Upper lobe of left lung (tissue), 6 donors: Measurements from ENCODE around the gene LIPC. TPM values are rescaled to one million over a fixed set of nuclear protein-coding genes. Genes with fewer than 3 reads are reported as not detected.

ENCODE experiments used
- ATAC-seq, 2 donors: fragments of 200-7000 bp; cut with Tn5 transposase; one replicate each; pipeline ENCODE4 v1.9.1; 2022; ENCODE audit warnings: mild to moderate bottlenecking in 2 of 2, moderate library complexity in 2 of 2; ENCODE audit not compliant: low FRiP score in 2 of 2
- DNase-seq, 2 donors: peaks; one replicate each; pipeline ENCODE4 v3.0.0-alpha.2; 2019 to 2020
- H3K27ac ChIP-seq, 4 donors: fragments of 200-600 bp; sonication (generic); one replicate each; pipeline ENCODE4 v1.5.1; 2016 to 2019
- H3K27me3 ChIP-seq, 4 donors: fragments of 200-600 bp; sonication (generic); one replicate each; pipeline ENCODE4 v1.5.1; 2017 to 2019
- H3K36me3 ChIP-seq, 4 donors: fragments of 200-600 bp; sonication (generic); one replicate each; pipeline ENCODE4 v1.5.1; 2016 to 2019
- H3K4me1 ChIP-seq, 4 donors: fragments of 200-600 bp; sonication (generic); one replicate each; pipeline ENCODE4 v1.5.1; 2018 to 2019
- H3K4me3 ChIP-seq, 4 donors: fragments of 200-600 bp; sonication (generic); one replicate each; pipeline ENCODE4 v1.5.1; 2017 to 2019; ENCODE audit warnings: mild to moderate bottlenecking in 2 of 4, moderate library complexity in 1 of 4
- H3K9me3 ChIP-seq, 4 donors: fragments of 200-600 bp; sonication (generic); one replicate each; pipeline ENCODE4 v1.5.1; 2018 to 2019
- EP300 ChIP-seq, 4 donors: sonication (generic); formaldehyde crosslinking; IDR thresholded peaks; one replicate each; pipeline ENCODE4 v1.5.1; 2017; ENCODE audit warnings: antibody characterized with exemption in 4 of 4, control low read depth in 2 of 4
- POLR2A ChIP-seq, 4 donors: fragments of 450-650 bp; IDR thresholded peaks; one replicate each; pipeline ENCODE4 v1.5.1; 2016 to 2017; ENCODE audit warnings: antibody characterized with exemption in 4 of 4, mild to moderate bottlenecking in 2 of 4
- POLR2AphosphoS5 ChIP-seq, 2 donors: sonication (generic); formaldehyde crosslinking; IDR thresholded peaks; one replicate each; pipeline ENCODE4 v1.5.1; 2017; ENCODE audit warnings: antibody characterized with exemption in 2 of 2
- WGBS, 2 donors: methylation state at CpG; one replicate each; pipeline ENCODE4 v1.1.5; 2017 to 2018; 5-methylcytosine and 5-hydroxymethylcytosine counted together
- total RNA-seq, 6 donors: library from RNA; depleted of rRNA in 4 of 6; stranded (reverse); fragments of >200 nt in 4 of 6; gene quantifications; one replicate each; pipeline versions ENCODE4 v1.1.0 to v1.2.1, GENCODE V29; 2016 to 2021
- TF ChIP-seq, protein P1 (sequence below), 6 experiments: fragments of 450-650 bp in 4 of 6; fragments of 200-600 bp in 2 of 6; sonication (generic) in 2 of 6; IDR thresholded peaks; one replicate each; pipeline ENCODE4 v1.5.1; 2016 to 2019; ENCODE audit warnings: antibody characterized with exemption in 6 of 6
- donor health status: DM: no; HTN: no; CAD: no; lungs with moderate emphysema.
- donor health status: DM: no; HTN: yes; CAD: no; lungs with severe emphysema.

The LIPC gene
- total RNA-seq, 6 donors from 2014 or later = 0.40 to 0.89 (median 0.75) TPM; not detected in 2

DNA sequence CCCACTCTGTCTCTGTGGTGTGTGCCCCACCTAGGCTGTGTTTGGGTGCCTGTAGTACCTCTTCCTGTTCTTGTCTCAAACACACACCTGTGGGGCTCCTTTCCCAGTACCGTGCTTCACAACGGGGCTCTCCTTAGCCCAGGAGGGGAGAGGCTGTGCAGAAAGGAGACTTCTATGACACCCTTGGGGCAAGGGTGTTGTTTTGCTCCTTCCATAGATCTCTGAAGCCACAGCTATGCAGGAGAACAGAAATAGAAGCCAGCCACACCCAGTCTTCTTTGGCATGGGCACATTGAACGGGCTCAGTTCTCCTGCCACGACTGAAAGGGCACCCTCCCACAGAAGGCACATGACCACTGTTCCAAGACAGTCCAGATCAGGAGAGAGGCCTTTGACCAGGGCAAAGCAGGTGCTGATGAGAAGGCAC lies 74.3 kb downstream of the LIPC start:
- no peak for DNase-seq
- Histone ChIP-seq H3K4me3 (no peak overlapping the region), H3K4me1 (peaks cover 0 to 10% (median 2%) of the 10 kb centered on the region in 4 donors), H3K9me3 (no peaks in the 10 kb centered on the region), H3K36me3 (no peaks in the 10 kb centered on the region), H3K27me3 (no peaks in the 10 kb centered on the region), H3K27ac (peak overlapping the region in 2 of 4 donors; percentile 51 to 81)
- 44 to 61% methylated on average over 3 to 4 of the region's 4 CpGs for WGBS, 2 donors
- no peak for TF ChIP-seq POLR2AphosphoS5 (IDR thresholded peaks at IDR 0.05)
- no peak for TF ChIP-seq EP300 (IDR thresholded peaks at IDR 0.05)
- TF ChIP-seq, protein P1, sequence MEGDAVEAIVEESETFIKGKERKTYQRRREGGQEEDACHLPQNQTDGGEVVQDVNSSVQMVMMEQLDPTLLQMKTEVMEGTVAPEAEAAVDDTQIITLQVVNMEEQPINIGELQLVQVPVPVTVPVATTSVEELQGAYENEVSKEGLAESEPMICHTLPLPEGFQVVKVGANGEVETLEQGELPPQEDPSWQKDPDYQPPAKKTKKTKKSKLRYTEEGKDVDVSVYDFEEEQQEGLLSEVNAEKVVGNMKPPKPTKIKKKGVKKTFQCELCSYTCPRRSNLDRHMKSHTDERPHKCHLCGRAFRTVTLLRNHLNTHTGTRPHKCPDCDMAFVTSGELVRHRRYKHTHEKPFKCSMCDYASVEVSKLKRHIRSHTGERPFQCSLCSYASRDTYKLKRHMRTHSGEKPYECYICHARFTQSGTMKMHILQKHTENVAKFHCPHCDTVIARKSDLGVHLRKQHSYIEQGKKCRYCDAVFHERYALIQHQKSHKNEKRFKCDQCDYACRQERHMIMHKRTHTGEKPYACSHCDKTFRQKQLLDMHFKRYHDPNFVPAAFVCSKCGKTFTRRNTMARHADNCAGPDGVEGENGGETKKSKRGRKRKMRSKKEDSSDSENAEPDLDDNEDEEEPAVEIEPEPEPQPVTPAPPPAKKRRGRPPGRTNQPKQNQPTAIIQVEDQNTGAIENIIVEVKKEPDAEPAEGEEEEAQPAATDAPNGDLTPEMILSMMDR (IDR thresholded peaks at IDR 0.05) = no peak
- no peak for TF ChIP-seq POLR2A (IDR thresholded peaks at IDR 0.05)
- ATAC-seq = peak in 1 of 2 donors; percentile 37

GRCh38 chr15:58506783-58507668 lies 75.2 kb downstream of the LIPC start:
- DNase-seq (peak in 1 of 2 donors; percentile 57), ATAC-seq (no peak)
- Histone ChIP-seq H3K36me3 (no peaks in the 10 kb centered on the region), H3K27me3 (no peaks in the 10 kb centered on the region), H3K9me3 (no peaks in the 10 kb centered on the region), H3K4me1 (peaks cover 0 to 10% (median 2%) of the 10 kb centered on the region in 4 donors), H3K27ac (peak overlapping the region in 3 of 4 donors; percentile 21 to 81 (median 51)), H3K4me3 (no peak overlapping the region)
- WGBS, 2 donors = 75 to 82% methylated on average over 9 of the region's 9 CpGs
- TF ChIP-seq POLR2A (IDR thresholded peaks at IDR 0.05) (no peak), EP300 (IDR thresholded peaks at IDR 0.05) (no peak), POLR2AphosphoS5 (IDR thresholded peaks at IDR 0.05) (no peak)
- TF ChIP-seq, protein P1 (IDR thresholded peaks at IDR 0.05) = no peak

- DNase-seq (no peak), ATAC-seq (no peak)
- Histone ChIP-seq H3K4me1 (peaks cover 0 to 10% (median 2%) of the 10 kb centered on the region in 4 donors), H3K27me3 (no peaks in the 10 kb centered on the region), H3K27ac (no peak overlapping the region), H3K9me3 (no peaks in the 10 kb centered on the region), H3K36me3 (no peaks in the 10 kb centered on the region), H3K4me3 (no peak overlapping the region)
- TF ChIP-seq POLR2A (IDR thresholded peaks at IDR 0.05) (no peak), EP300 (IDR thresholded peaks at IDR 0.05) (no peak), POLR2AphosphoS5 (IDR thresholded peaks at IDR 0.05) (no peak)
- TF ChIP-seq, protein P1 (IDR thresholded peaks at IDR 0.05) = no peak
- 94 to 97% methylated on average over 1 of the region's 1 CpG for WGBS, 2 donors
Observed at GRCh38 chr15:58509556-58509955, 77.8 kb downstream of the LIPC start.

GRCh38 chr15:58510715-58511598 lies 79.2 kb downstream of the LIPC start:
- Histone ChIP-seq H3K27ac (no peak overlapping the region), H3K4me3 (no peak overlapping the region), H3K9me3 (no peaks in the 10 kb centered on the region), H3K27me3 (no peaks in the 10 kb centered on the region), H3K36me3 (no peaks in the 10 kb centered on the region), H3K4me1 (peaks cover 0 to 7% (median under 1%) of the 10 kb centered on the region in 4 donors)
- DNase-seq (no peak), ATAC-seq (no peak)
- 60 to 69% methylated on average over 10 of the region's 10 CpGs for WGBS, 2 donors
- no peak for TF ChIP-seq POLR2AphosphoS5 (IDR thresholded peaks at IDR 0.05)
- TF ChIP-seq, protein P1 (IDR thresholded peaks at IDR 0.05) = no peak
- no peak for TF ChIP-seq EP300 (IDR thresholded peaks at IDR 0.05)
- TF ChIP-seq POLR2A (IDR thresholded peaks at IDR 0.05) = no peak
